Activated B cell treated with CpG ODN at 0.5 μM for 24 hours (primary cell): ENCODE data around the gene ARHGAP15. TPM values are rescaled to one million over a fixed set of nuclear protein-coding genes. Genes with fewer than 3 reads are reported as not detected.

Source experiments
- ATAC-seq: fragments of 200-7000 bp; cut with Tn5 transposase; one replicate; pipeline ENCODE4 v1.10.0; 2021; ENCODE audit warnings: low read depth, mild to moderate bottlenecking, moderate library complexity
- CTCF ChIA-PET: fragments of 350-600 bp; sonication (Branson Sonifier 250); formaldehyde crosslinking; loops from one replicate; lab custom pipeline; 2021; ENCODE audit warnings: antibody characterized with exemption; lab: Charles Lee
- POLR2A ChIA-PET: fragments of 350-600 bp; sonication (Branson Sonifier 250); formaldehyde crosslinking; loops from one replicate; lab custom pipeline; 2021; ENCODE audit warnings: antibody characterized with exemption; lab: Charles Lee
- DNase-seq: peaks from one replicate; pipeline ENCODE4 v3.0.0; 2022
- H3K27ac Mint-ChIP-seq: one replicate; pipeline ENCODE4 v1.8.0; 2020; ENCODE audit warnings: mixed read lengths
- H3K27me3 Mint-ChIP-seq: one replicate; pipeline ENCODE4 v1.8.0; 2021; ENCODE audit warnings: mixed read lengths
- H3K36me3 Mint-ChIP-seq: one replicate; pipeline ENCODE4 v1.8.0; 2021; ENCODE audit warnings: low read depth, mixed read lengths
- H3K4me1 Mint-ChIP-seq: one replicate; pipeline ENCODE4 v1.8.0; 2021; ENCODE audit warnings: mixed read lengths
- H3K4me3 Mint-ChIP-seq: one replicate; pipeline ENCODE4 v1.8.0; 2020; ENCODE audit warnings: mild to moderate bottlenecking, mixed read lengths
- H3K9me3 Mint-ChIP-seq: one replicate; pipeline ENCODE4 v1.8.0; 2020; ENCODE audit warnings: mixed read lengths
- CTCF ChIP-seq: fragments of 200-600 bp; IDR thresholded peaks from one replicate; pipeline ENCODE4 v1.8.0; 2022; ENCODE audit warnings: antibody characterized with exemption, mild to moderate bottlenecking
- intact Hi-C: fragments of 100-400 bp; cut with micrococcal nuclease; formaldehyde crosslinking; loops from one replicate; pipeline ENCODE4 v1.15.1; 2024
- total RNA-seq: library from RNA; stranded (reverse); gene quantifications from 2 replicates; pipeline ENCODE4 v1.2.3, GENCODE V29; 2022

The ARHGAP15 gene
- total RNA-seq, 1 donor from 2014 or later = 112 TPM

DNA sequence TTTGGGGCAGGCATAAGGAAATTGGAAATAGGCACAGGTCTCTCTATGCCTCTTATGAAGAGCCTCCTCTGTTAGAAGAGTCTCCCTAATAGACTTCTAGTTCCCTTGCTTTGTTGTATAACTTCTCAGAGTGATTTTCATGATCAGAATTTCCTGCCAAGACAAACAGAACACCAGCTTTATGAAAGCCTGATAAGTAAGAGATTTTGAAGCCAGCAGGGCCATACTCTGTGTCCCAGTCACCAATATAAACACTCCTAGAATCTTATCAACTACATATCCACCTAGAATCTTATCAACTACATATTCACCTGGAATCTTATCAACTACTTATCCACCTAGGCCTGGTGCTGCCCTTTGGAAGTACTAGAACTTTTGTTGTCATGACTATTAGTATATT, 579.5 kb downstream of the ARHGAP15 start:
- intact Hi-C loops = no loop called here
- H3K9me3 Mint-ChIP-seq = peaks cover 9% of the 10 kb centered on the region
- TF ChIP-seq CTCF = no peak
- no peak for DNase-seq
- H3K4me3 Mint-ChIP-seq = no peak overlapping the region
- POLR2A ChIA-PET = no interaction called here
- CTCF ChIA-PET = no interaction called here
- no peaks in the 10 kb centered on the region for H3K27me3 Mint-ChIP-seq
- ATAC-seq = no peak
- H3K36me3 Mint-ChIP-seq = peaks cover 90% of the 10 kb centered on the region
- no peaks in the 10 kb centered on the region for H3K4me1 Mint-ChIP-seq
- H3K27ac Mint-ChIP-seq = no peak overlapping the region

DNA sequence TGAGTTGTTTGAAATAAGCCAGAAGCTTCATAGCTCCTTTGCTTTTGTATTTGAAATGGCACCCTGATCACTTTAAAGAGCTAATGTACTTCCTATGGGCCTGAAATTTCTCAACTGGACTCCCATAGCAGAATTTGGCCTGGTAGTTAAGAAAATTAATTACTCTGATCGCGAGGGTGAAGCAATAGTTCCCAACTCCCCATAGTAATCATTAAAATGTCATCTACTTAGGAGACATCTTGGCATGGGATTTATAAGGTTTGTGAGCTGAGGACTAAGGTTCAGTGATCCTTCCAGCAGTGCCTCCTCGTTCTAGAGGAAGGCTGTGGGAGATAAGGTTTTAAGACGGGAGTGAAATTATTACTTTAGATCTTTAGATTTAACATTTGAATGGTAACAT, 581.0 kb downstream of the ARHGAP15 start:
- no peak overlapping the region for H3K4me3 Mint-ChIP-seq
- intact Hi-C loops = no loop called here
- no peaks in the 10 kb centered on the region for H3K27me3 Mint-ChIP-seq
- DNase-seq (no peak), ATAC-seq (no peak)
- no peak for TF ChIP-seq CTCF
- ChIA-PET CTCF (no interaction called here), POLR2A (no interaction called here)
- H3K36me3 Mint-ChIP-seq = peaks cover 83% of the 10 kb centered on the region
- H3K27ac Mint-ChIP-seq = no peak overlapping the region
- H3K9me3 Mint-ChIP-seq = peaks cover 9% of the 10 kb centered on the region
- no peaks in the 10 kb centered on the region for H3K4me1 Mint-ChIP-seq

DNA sequence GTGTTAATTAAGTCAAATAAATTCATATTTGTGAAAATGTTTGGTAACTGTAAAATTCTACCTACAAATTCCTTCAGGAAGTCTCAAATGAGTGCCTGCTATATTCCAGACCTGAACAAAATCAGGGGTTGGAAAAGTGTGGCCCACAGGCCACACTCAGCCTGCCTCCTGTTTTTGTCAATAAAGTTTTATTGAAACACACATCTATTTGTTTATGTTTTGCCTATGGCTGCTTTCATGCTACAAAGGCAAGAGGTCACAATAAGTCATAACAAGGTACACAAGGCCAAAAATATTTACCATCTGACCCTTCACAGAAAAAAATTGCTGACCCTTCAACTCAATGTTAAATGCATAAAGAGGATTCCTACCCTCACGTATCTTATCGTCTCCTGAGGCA, 581.7 kb downstream of the ARHGAP15 start:
- POLR2A ChIA-PET = no interaction called here
- DNase-seq (no peak), ATAC-seq (no peak)
- no peak for TF ChIP-seq CTCF
- Mint-ChIP-seq H3K27ac (no peak overlapping the region), H3K27me3 (no peaks in the 10 kb centered on the region), H3K9me3 (peaks cover 9% of the 10 kb centered on the region), H3K4me3 (no peak overlapping the region), H3K4me1 (no peaks in the 10 kb centered on the region), H3K36me3 (peaks cover 81% of the 10 kb centered on the region)
- intact Hi-C loops = no loop called here
- CTCF ChIA-PET = no interaction called here

DNA sequence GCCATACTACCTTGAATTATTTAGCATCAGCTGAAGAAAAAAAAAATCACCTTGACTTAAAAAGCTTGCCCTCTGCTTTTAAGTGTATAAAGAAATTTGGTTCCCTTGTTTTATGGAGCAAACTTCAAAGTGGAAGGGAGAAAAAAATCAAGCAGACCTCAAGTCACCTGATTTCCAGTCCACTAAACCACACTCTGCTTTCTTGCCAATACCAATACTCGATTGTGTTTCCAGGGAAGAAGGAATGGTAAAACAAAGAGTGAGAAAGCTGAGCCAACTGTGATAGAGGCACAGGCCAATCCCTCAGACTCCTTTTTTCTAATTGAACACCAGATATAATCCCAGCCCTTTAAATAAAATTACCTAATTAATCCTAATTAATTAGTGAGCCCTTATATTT, 587.3 kb downstream of the ARHGAP15 start:
- Mint-ChIP-seq H3K9me3 (peaks cover 4% of the 10 kb centered on the region), H3K4me1 (no peaks in the 10 kb centered on the region), H3K27me3 (no peaks in the 10 kb centered on the region), H3K4me3 (no peak overlapping the region), H3K27ac (no peak overlapping the region), H3K36me3 (peaks cover 77% of the 10 kb centered on the region)
- no peak for DNase-seq
- TF ChIP-seq CTCF = no peak
- intact Hi-C loops = no loop called here
- CTCF ChIA-PET = no interaction called here
- no peak for ATAC-seq
- POLR2A ChIA-PET = no interaction called here

DNA sequence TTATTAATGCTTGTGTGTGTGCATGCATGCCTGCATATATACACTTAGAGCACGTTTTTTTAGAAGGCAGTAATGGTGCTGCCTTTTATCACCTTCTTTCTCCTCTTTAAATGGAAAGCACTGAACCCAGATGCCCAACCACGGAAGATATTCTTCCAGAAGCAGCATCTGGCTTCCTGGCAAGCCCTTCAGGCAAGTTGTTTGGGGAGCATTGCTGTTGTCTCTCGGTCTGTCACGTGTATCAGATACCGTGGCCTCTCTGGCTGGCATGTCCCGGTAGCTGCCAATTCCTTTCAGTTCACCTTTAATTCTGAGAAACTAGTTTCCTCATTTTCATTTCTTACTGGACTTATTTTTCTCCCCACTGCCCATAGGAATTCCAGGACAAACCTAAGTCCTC, 587.8 kb downstream of the ARHGAP15 start:
- Mint-ChIP-seq H3K4me1 (no peaks in the 10 kb centered on the region), H3K27me3 (no peaks in the 10 kb centered on the region), H3K4me3 (no peak overlapping the region), H3K36me3 (peaks cover 72% of the 10 kb centered on the region), H3K27ac (no peak overlapping the region), H3K9me3 (peaks cover under 1% of the 10 kb centered on the region)
- no peak for ATAC-seq
- no peak for DNase-seq
- ChIA-PET CTCF (no interaction called here), POLR2A (no interaction called here)
- TF ChIP-seq CTCF = no peak
- intact Hi-C loops = no loop called here
